H1 (cell line): ENCODE results near the gene OPA3. TPM values are rescaled to one million over a fixed set of nuclear protein-coding genes. Genes with fewer than 3 reads are reported as not detected.

Experiments
- ATF2 ChIP-seq: IDR thresholded peaks from 2 replicates; pipeline ENCODE4 v1.6.1; 2012; ENCODE audit warnings: low read length, inconsistent platforms
- ATF3 ChIP-seq: IDR thresholded peaks from 2 replicates; pipeline ENCODE4 v1.6.1; 2011; ENCODE audit warnings: low read depth, mild to moderate bottlenecking, low read length; ENCODE audit not compliant: insufficient read depth
- CTBP2 ChIP-seq: IDR thresholded peaks from 2 replicates; pipeline ENCODE4 v1.7.0; 2011; ENCODE audit warnings: borderline replicate concordance, mild to moderate bottlenecking, moderate library complexity, mixed read lengths, low read length; ENCODE audit not compliant: insufficient read depth, insufficient read length
- CTCF ChIP-seq, 3 experiments: IDR thresholded peaks; 1 replicate in 2 of 3; 2 replicates in 1 of 3; pipeline versions ENCODE4 v1.5.1 to v1.6.1; 2011; ENCODE audit warnings: low read length in 3 of 3, mild to moderate bottlenecking in 3 of 3, inconsistent platforms in 2 of 3, low read depth in 1 of 3, moderate library complexity in 1 of 3; ENCODE audit not compliant: insufficient read depth in 1 of 3; ENCODE audit errors: control extremely low read depth in 1 of 3
- EGR1 ChIP-seq: IDR thresholded peaks from 2 replicates; pipeline ENCODE4 v1.6.1; 2011; ENCODE audit warnings: low read depth, low read length, borderline replicate concordance
- GTF2F1 ChIP-seq: IDR thresholded peaks from 2 replicates; pipeline ENCODE4 v1.6.1; 2012; ENCODE audit warnings: low read depth, low read length, improper control_type of control experiment, borderline replicate concordance
- JUND ChIP-seq: IDR thresholded peaks from 2 replicates; pipeline ENCODE4 v1.6.1; 2011; ENCODE audit warnings: mild to moderate bottlenecking, improper control_type of control experiment, low read length
- KDM1A ChIP-seq: fragments of 200-600, 300-600 bp; sonication (generic); IDR thresholded peaks from 2 replicates; pipeline ENCODE4 v1.7.1; 2016; ENCODE audit warnings: mild to moderate bottlenecking, low read length, borderline replicate concordance
- KDM4A ChIP-seq: IDR thresholded peaks from one replicate; pipeline ENCODE4 v1.7.1; 2012; ENCODE audit warnings: low read depth, mild to moderate bottlenecking, moderate library complexity, low read length, inconsistent platforms; ENCODE audit not compliant: severe bottlenecking
- MAFK ChIP-seq: IDR thresholded peaks from 2 replicates; pipeline ENCODE4 v1.6.1; 2012; ENCODE audit warnings: low read depth, mild to moderate bottlenecking, improper control_type of control experiment, low read length
- MAX ChIP-seq: IDR thresholded peaks from 2 replicates; pipeline ENCODE4 v1.6.1; 2012; ENCODE audit warnings: inconsistent platforms
- NRF1 ChIP-seq: IDR thresholded peaks from 2 replicates; pipeline ENCODE4 v1.6.1; 2011; ENCODE audit warnings: mild to moderate bottlenecking, low read depth, low read length, improper control_type of control experiment
- SIRT6 ChIP-seq: IDR thresholded peaks from one replicate; pipeline ENCODE4 v1.7.1; 2012; ENCODE audit warnings: low read length, inconsistent platforms
- TAF1 ChIP-seq: IDR thresholded peaks from 2 replicates; pipeline ENCODE4 v1.6.1; 2011; ENCODE audit warnings: mild to moderate bottlenecking, low read depth, low read length
- TAF7 ChIP-seq: optimal IDR thresholded peaks from 2 replicates; pipeline ENCODE3; 2011; ENCODE audit warnings: low read depth, mild to moderate bottlenecking, inconsistent platforms, low read length, moderate library complexity, borderline replicate concordance
- TEAD4 ChIP-seq: IDR thresholded peaks from 2 replicates; pipeline ENCODE4 v1.6.1; 2012; ENCODE audit warnings: low read depth, low read length, inconsistent platforms, mixed read lengths
- YY1 ChIP-seq: IDR thresholded peaks from 2 replicates; pipeline ENCODE4 v1.6.1; 2011; ENCODE audit warnings: low read depth, mild to moderate bottlenecking, low read length
- ZNF274 ChIP-seq: IDR thresholded peaks from 2 replicates; pipeline ENCODE4 v1.7.0; 2012; ENCODE audit warnings: low read length, borderline replicate concordance; ENCODE audit errors: extremely low read depth
- polyA plus RNA-seq, 7 experiments: library from polyadenylated mRNA; depleted of rRNA in 3 of 7; stranded (reverse) in 5 of 7; unstranded in 2 of 7; fragments of >200 nt in 5 of 7; fragments of 200-250 nt in 2 of 7; gene quantifications; 1 replicate in 5 of 7; 2 replicates in 1 of 7; 4 replicates in 1 of 7; pipeline versions ENCODE4 v1.2.1 to v1.2.3, GENCODE V29; 2011 to 2013; ENCODE audit warnings: missing spikeins in 2 of 7, mixed read lengths in 2 of 7
- total RNA-seq: library from RNA; stranded (reverse); fragmentation: NEBNext Ultra II Directional; extraction: Animal tissue kit (Norgen Biotek cat#: 25700); gene quantifications from 2 replicates; pipeline ENCODE4 v1.2.1, GENCODE V29; 2021

OPA3 gene
- total and polyA plus RNA-seq, 2 of the 8 experiments (the other 6 are each of a cell fraction or from before 2014, with no cell fraction given): 12.5 to 14.5 TPM

- TF ChIP-seq ATF2 (0 out of 2 replicates have a peak, but pooled peaks have one; percentile 45), YY1 (0 out of 2 replicates have a peak, but pooled peaks have one; percentile 15), CTBP2 (no peak), KDM1A (no peak), TAF7 (peak; percentile 65), NRF1 (no peak), GTF2F1 (no peak), MAFK (no peak), ATF3 (no peak), JUND (no peak), CTCF (IDR thresholded peaks at IDR 0.05; ENCODE audit: control extremely low read depth in 1 of 3, insufficient read depth in 1 of 3, low read depth in 1 of 3, low read length in 3 of 3) (0 out of 4 replicates have a peak, but pooled peaks of 1 of the 3 experiments have one; percentile 6), KDM4A (peak; percentile 54), MAX (peak; percentile 100), ZNF274 (no peak), TEAD4 (no peak), SIRT6 (no peak), EGR1 (no peak), TAF1 (peak; percentile 70)
Observed at GRCh38 chr19:45499196-45500180, 85.1 kb downstream of the OPA3 start (continued).
